ENCODE results near the gene MED25. TPM values are rescaled to one million over a fixed set of nuclear protein-coding genes. Genes with fewer than 3 reads are reported as not detected.

The MED25 gene
- total and polyA plus RNA-seq, 2 donors = 16.7 to 42.9 TPM

GRCh38 chr19:49876422-49877019, 58.4 kb downstream of the MED25 start:
- Histone ChIP-seq H3K27ac (ENCODE audit: low read depth) (peak overlapping the region; percentile 94), H3K4me3 (ENCODE audit: low read depth, low read length) (peak overlapping the region; percentile 59), H3K4me1 (ENCODE audit: insufficient read depth) (no peaks in the 10 kb centered on the region), H3K36me3 (ENCODE audit: insufficient read depth) (peaks cover 3% of the 10 kb centered on the region)
- DNase-seq (ENCODE audit: extremely low spot score) = peak; percentile 99
- under 1% methylated on average over 46 of the region's 46 CpGs for WGBS

- H3K4me1 ChIP-seq (ENCODE audit: insufficient read depth) = no peaks in the 10 kb centered on the region
- WGBS = under 1% methylated on average over 61 of the region's 61 CpGs
These were observed 59.2 kb downstream of the MED25 start, which contains the start of the genes AKT1S1 and TBC1D17 for GRCh38 chr19:49877020-49877878. AKT1S1 (minus strand) TSS chr19:49877355; CDS start chr19:49873295, 4,060 bp downstream. TBC1D17 (plus strand) TSS chr19:49877702; CDS start chr19:49877724, 22 bp downstream.

DNA sequence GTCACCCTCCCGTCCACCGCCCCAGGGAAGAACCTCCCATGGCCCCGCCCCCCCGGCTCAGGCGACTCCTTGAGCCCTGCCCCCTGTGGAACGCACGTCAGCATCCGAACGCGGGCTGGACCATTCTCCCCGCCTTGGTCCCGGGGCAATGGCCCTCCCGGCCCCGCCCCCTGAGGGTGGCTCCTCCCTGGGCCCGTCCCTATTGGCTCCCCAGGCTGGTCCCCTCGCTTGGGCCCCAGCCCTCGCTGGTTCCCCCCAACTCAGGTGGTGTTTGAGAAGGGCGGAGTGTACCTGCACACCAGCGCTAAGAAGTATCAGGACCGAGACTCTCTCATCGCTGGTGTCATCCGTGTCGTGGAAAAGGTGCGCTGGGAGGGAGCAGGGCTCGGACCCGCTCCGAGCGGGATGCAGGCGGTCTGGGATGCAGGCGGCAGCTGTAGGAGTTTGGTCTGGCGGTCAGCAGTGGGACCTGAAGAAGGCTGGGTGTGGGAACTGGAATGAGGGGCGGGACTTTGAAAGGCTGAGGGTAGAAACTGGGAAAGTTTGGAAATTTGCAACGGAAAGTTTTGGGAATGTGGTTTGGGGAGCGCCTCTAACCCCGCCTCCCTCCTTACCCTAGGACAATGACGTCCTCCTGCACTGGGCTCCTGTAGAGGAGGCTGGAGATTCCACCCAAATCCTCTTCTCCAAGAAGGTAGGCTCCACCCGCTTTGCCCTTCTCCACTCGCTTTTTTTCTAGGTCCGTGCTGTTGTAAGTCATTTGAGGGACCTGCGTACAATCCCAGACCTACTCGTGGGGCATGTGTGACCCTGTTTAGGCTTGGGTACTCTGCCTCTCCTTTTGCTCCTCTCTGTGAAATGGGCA, 60.0 kb downstream of the MED25 start:
- Histone ChIP-seq H3K27ac (ENCODE audit: low read depth) (peak overlapping the region; percentile 94), H3K36me3 (ENCODE audit: insufficient read depth) (peaks cover 7% of the 10 kb centered on the region), H3K4me1 (ENCODE audit: insufficient read depth) (no peaks in the 10 kb centered on the region), H3K4me3 (ENCODE audit: low read depth, low read length) (peak overlapping the region; percentile 41)
- 7% methylated on average over 41 of the region's 41 CpGs for WGBS
- peak; percentile 94 for DNase-seq (ENCODE audit: extremely low spot score)

More at GRCh38 chr19:49877020-49877878, 59.2 kb downstream of the MED25 start, which contains the start of the genes AKT1S1 and TBC1D17:
- peaks cover 7% of the 10 kb centered on the region for H3K36me3 ChIP-seq (ENCODE audit: insufficient read depth)
- H3K4me3 ChIP-seq (ENCODE audit: low read depth, low read length) = peak within 1 kb of the TSS; percentile 59
- peak within 1 kb of the TSS; percentile 94 for H3K27ac ChIP-seq (ENCODE audit: low read depth)
- DNase-seq (ENCODE audit: extremely low spot score) = peak; percentile 99

GRCh38 chr19:49878744-49879070, 60.6 kb downstream of the MED25 start:
- no peak overlapping the region for H3K4me3 ChIP-seq (ENCODE audit: low read depth, low read length)
- H3K4me1 ChIP-seq (ENCODE audit: insufficient read depth) = no peaks in the 10 kb centered on the region
- peaks cover 7% of the 10 kb centered on the region for H3K36me3 ChIP-seq (ENCODE audit: insufficient read depth)
- WGBS = 84% methylated on average over 9 of the region's 9 CpGs
- H3K27ac ChIP-seq (ENCODE audit: low read depth) = no peak overlapping the region
- no peak for DNase-seq (ENCODE audit: extremely low spot score)

- 95% methylated on average over 12 of the region's 12 CpGs for WGBS
- Histone ChIP-seq H3K4me1 (ENCODE audit: insufficient read depth) (no peaks in the 10 kb centered on the region), H3K27ac (ENCODE audit: low read depth) (no peak overlapping the region), H3K4me3 (ENCODE audit: low read depth, low read length) (no peak overlapping the region), H3K36me3 (ENCODE audit: insufficient read depth) (peaks cover 14% of the 10 kb centered on the region)
- no peak for DNase-seq (ENCODE audit: extremely low spot score)
These were observed 61.3 kb downstream of the MED25 start for GRCh38 chr19:49879243-49879963.

DNA sequence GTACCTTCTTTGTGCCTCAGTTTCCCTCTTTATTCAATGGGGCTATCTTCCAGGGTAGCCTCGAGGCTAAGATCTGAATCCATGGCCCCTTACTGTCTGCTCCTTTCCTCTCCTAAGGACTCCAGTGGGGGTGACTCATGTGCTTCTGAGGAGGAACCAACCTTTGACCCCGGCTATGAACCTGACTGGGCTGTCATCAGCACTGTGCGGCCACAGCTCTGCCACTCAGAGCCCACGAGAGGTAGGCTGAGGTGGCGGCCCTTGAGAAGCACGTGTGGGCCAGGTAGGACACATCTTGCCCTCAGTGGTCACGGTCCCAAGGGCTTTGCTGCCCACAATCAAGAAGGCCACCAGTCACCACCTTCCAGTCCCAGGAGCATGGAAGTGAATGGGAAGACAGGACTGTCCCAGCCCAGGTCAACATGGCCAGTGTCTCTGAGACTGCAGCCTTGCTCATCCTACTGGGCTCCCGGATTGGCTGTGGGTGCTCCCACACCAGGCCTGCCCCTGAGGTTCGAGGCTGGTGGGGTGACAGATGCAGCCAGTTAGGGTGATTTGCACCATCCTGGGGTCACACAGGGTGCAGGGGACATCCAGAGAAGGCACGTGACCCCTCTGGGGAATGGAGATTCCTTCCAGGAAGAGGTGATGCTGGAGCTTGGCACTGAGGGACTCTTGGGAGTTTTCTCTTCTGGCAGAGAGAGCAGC, 62.2 kb downstream of the MED25 start:
- no peak for DNase-seq (ENCODE audit: extremely low spot score)
- H3K4me1 ChIP-seq (ENCODE audit: insufficient read depth) = no peaks in the 10 kb centered on the region
- H3K4me3 ChIP-seq (ENCODE audit: low read depth, low read length) = no peak overlapping the region
- WGBS = 93% methylated on average over 10 of the region's 10 CpGs
- peaks cover 16% of the 10 kb centered on the region for H3K36me3 ChIP-seq (ENCODE audit: insufficient read depth)
- no peak overlapping the region for H3K27ac ChIP-seq (ENCODE audit: low read depth)

DNA sequence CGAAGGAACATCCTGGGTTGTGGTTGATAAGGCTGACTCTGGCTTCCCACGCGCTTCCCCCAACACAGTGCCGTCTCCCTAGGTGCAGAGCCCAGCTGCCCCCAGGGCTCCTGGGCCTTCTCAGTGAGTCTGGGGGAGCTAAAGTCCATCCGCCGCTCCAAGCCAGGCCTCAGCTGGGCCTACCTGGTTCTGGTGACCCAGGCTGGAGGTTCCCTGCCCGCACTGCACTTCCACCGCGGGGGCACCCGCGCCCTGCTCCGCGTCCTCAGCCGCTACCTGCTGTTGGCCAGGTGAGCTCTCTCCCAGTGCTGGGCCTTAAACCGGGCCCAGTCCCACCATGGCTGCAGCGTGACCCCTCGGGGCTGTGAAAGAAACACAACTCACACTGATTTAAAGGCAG, 63.1 kb downstream of the MED25 start:
- 96% methylated on average over 17 of the region's 17 CpGs for WGBS

DNA sequence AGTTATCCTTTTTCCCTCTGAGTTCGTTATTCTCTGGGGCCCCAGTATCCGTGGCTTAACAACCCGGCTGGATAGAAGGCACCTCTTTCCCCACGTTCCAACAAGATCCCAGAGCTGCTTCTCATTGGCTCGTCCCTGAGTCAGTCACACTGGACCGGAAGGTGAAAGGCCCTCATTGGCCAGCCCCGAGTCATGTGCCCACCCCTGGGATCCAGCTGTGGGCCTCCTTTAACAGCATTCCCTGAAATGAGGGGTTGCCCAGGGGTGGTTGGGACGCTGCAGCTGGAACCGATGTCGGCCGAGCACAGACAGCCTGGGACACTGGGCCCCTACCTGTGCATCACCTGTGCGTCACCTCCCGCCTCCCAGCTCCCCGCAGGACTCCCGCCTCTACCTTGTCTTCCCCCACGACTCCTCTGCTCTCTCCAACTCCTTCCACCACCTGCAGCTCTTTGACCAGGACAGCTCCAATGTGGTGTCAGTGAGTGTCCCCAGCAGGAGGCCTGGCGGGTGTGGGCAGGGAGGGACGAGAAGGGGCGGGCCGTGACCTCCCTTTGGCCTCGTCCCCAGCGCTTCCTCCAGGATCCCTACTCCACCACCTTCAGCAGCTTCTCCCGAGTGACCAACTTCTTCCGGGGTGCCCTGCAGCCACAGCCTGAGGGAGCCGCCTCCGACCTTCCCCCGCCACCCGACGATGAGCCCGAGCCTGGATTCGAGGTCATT, 63.7 kb downstream of the MED25 start:
- 93% methylated on average over 31 of the region's 31 CpGs for WGBS
- Histone ChIP-seq H3K36me3 (ENCODE audit: insufficient read depth) (peaks cover 16% of the 10 kb centered on the region), H3K4me3 (ENCODE audit: low read depth, low read length) (no peak overlapping the region), H3K27ac (ENCODE audit: low read depth) (no peak overlapping the region), H3K4me1 (ENCODE audit: insufficient read depth) (no peaks in the 10 kb centered on the region)
- DNase-seq (ENCODE audit: extremely low spot score) = no peak

More for the DNA sequence above, 63.1 kb downstream of the MED25 start:
- no peaks in the 10 kb centered on the region for H3K4me1 ChIP-seq (ENCODE audit: insufficient read depth)
- no peak overlapping the region for H3K27ac ChIP-seq (ENCODE audit: low read depth)
- H3K4me3 ChIP-seq (ENCODE audit: low read depth, low read length) = no peak overlapping the region
- peaks cover 16% of the 10 kb centered on the region for H3K36me3 ChIP-seq (ENCODE audit: insufficient read depth)
- DNase-seq (ENCODE audit: extremely low spot score) = no peak

GRCh38 chr19:49882643-49883042, 64.6 kb downstream of the MED25 start:
- 97% methylated on average over 14 of the region's 14 CpGs for WGBS
- no peak for DNase-seq (ENCODE audit: extremely low spot score)
- Histone ChIP-seq H3K4me1 (ENCODE audit: insufficient read depth) (no peaks in the 10 kb centered on the region), H3K36me3 (ENCODE audit: insufficient read depth) (peaks cover 16% of the 10 kb centered on the region), H3K27ac (ENCODE audit: low read depth) (no peak overlapping the region), H3K4me3 (ENCODE audit: low read depth, low read length) (no peak overlapping the region)

- H3K4me1 ChIP-seq (ENCODE audit: insufficient read depth) = no peaks in the 10 kb centered on the region
- 98% methylated on average over 5 of the region's 5 CpGs for WGBS
- H3K36me3 ChIP-seq (ENCODE audit: insufficient read depth) = peaks cover 16% of the 10 kb centered on the region
- no peak overlapping the region for H3K4me3 ChIP-seq (ENCODE audit: low read depth, low read length)
- no peak overlapping the region for H3K27ac ChIP-seq (ENCODE audit: low read depth)
- DNase-seq (ENCODE audit: extremely low spot score) = no peak
These were observed 65.0 kb downstream of the MED25 start for GRCh38 chr19:49883094-49883493.

DNA sequence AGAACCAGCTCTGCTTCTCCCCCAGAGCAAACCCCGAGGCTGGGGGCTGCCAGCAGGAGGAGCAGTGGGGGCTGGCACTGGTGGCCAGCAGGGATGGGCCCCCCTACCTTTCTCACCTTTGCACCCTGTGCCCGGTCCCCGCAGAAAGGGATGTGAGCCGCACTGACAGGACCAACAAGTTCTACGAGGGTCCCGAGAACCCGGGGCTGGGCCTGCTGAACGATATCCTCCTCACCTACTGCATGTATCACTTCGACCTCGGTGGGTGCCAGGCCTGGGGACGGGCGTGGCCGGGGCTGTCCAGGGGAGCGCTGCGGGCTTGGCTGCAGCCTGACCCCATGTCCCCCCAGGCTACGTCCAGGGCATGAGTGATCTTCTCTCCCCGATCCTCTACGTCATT, 66.0 kb downstream of the MED25 start:
- Histone ChIP-seq H3K27ac (ENCODE audit: low read depth) (no peak overlapping the region), H3K4me1 (ENCODE audit: insufficient read depth) (no peaks in the 10 kb centered on the region), H3K36me3 (ENCODE audit: insufficient read depth) (peaks cover 16% of the 10 kb centered on the region), H3K4me3 (ENCODE audit: low read depth, low read length) (no peak overlapping the region)
- 95% methylated on average over 18 of the region's 18 CpGs for WGBS
- no peak for DNase-seq (ENCODE audit: extremely low spot score)

DNA sequence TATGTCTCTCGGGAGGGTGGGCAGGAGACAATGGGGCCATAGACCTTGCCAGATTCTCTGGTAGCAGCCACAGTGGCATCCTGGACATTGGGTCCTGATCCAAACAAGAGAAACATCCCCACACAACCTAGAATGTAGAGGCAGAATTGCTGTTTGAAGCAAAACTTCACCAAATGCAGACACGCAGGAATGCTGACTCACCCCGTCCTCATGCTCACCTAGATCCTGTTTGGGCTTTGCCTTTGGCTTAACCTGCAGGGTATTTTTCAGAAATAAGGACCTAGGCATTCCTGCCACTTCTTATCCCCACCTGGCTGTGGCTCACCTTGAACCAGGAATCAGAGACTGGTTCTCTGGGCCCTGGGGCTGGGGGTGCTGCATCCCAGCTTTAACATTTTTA, 66.7 kb downstream of the MED25 start:
- Histone ChIP-seq H3K4me1 (ENCODE audit: insufficient read depth) (no peaks in the 10 kb centered on the region), H3K27ac (ENCODE audit: low read depth) (no peak overlapping the region), H3K4me3 (ENCODE audit: low read depth, low read length) (no peak overlapping the region), H3K36me3 (ENCODE audit: insufficient read depth) (peaks cover 16% of the 10 kb centered on the region)
- no peak for DNase-seq (ENCODE audit: extremely low spot score)
- 93% methylated on average over 3 of the region's 3 CpGs for WGBS
